ENCODE results near the gene AMOTL1.

The AMOTL1 gene

GRCh38 chr11:94862926-94863880, 95.0 kb downstream of the AMOTL1 start:
- no peaks in the 10 kb centered on the region for H3K4me1 ChIP-seq
- TF ChIP-seq CTCF (IDR thresholded peaks at IDR 0.05; ENCODE audit: low read depth, low read length) = no peak
- H3K4me3 ChIP-seq (ENCODE audit: low read depth, low read length) = no peak overlapping the region
- H3K27me3 ChIP-seq = no peaks in the 10 kb centered on the region
- DNase-seq = no peak
- no peaks in the 10 kb centered on the region for H3K9me3 ChIP-seq
- H3K36me3 ChIP-seq = peaks cover 63% of the 10 kb centered on the region

- no peak for DNase-seq
- Histone ChIP-seq H3K27me3 (no peaks in the 10 kb centered on the region), H3K36me3 (peaks cover 59% of the 10 kb centered on the region), H3K9me3 (no peaks in the 10 kb centered on the region), H3K4me1 (no peaks in the 10 kb centered on the region), H3K4me3 (ENCODE audit: low read depth, low read length) (no peak overlapping the region)
- no peak for TF ChIP-seq CTCF (IDR thresholded peaks at IDR 0.05; ENCODE audit: low read depth, low read length)
Observed at GRCh38 chr11:94864506-94865045, 96.4 kb downstream of the AMOTL1 start.

DNA sequence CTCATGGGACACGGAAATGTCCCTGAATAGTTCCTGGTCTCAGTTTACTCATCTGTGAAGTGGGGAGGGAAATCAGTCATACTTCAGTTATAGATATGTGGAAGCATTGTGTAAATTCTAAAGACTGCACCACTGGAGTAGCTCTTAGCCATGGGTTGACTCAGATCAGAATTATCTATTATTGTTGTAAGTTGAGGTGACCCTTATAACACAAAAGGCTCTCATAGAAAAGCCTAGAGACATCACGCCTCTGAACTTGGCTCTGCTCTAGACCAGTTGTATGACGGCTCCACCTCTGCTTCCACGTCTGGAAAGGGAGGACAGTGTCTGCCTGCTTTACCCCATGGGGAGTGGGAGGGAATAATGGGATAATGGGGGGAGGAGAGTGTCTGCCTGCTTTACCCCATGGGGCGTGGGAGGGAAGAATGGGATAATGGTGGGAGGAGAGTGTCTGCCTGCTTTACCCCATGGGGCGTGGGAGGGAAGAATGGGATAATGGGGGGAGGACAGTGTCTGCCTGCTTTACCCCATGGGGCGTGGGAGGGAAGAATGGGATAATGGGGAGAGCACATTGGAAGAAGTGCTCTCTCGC, 98.2 kb downstream of the AMOTL1 start:
- no peak for TF ChIP-seq CTCF (IDR thresholded peaks at IDR 0.05; ENCODE audit: low read depth, low read length)
- no peak for DNase-seq
- H3K4me1 ChIP-seq = no peaks in the 10 kb centered on the region
- no peaks in the 10 kb centered on the region for H3K9me3 ChIP-seq
- no peaks in the 10 kb centered on the region for H3K27me3 ChIP-seq
- H3K36me3 ChIP-seq = peaks cover 69% of the 10 kb centered on the region
- H3K4me3 ChIP-seq (ENCODE audit: low read depth, low read length) = no peak overlapping the region

DNA sequence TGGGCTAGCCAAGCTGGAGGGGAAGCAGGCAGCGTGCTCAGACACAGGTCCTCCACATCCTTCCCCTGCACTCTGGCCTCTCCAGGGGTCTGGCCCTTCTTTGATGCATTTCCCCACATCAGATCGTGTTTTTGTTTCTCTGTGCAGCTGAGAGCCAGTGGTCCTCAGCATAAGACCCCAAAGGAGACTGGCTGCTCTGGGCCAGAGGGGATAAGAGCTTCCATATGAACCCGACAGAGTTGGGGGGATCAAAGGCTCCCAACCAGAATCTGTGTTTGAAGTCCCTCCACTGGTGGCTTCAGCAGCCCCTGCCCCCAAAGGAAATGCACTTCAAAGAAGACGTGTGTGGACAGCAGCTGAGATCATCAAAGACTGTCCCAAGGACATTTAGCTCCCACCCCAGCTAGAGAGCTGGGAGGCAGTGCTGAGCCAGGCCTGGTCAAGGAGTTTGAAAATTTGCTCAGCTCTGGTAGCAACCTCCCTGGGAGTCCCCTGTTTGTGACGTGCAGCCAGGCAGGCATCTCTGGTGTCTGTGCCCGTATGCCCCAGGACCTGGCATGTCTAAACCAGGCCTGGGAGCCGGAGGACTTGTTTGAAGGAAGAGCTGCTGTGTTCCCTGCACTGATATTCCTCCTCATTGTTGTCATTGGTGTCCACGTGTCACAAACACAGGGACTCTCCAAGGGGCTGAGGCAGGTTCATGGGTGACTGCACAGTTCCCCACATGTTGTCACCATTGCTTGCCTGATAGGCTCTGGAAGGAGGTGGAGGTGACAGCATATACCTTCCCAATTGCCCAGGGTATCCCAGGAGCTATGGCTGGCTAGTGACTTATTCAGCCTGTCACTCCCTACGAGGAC, 99.0 kb downstream of the AMOTL1 start:
- no peak for TF ChIP-seq CTCF (IDR thresholded peaks at IDR 0.05; ENCODE audit: low read depth, low read length)
- H3K4me3 ChIP-seq (ENCODE audit: low read depth, low read length) = no peak overlapping the region
- H3K4me1 ChIP-seq = no peaks in the 10 kb centered on the region
- no peaks in the 10 kb centered on the region for H3K9me3 ChIP-seq
- no peak for DNase-seq
- no peaks in the 10 kb centered on the region for H3K27me3 ChIP-seq
- H3K36me3 ChIP-seq = peaks cover 76% of the 10 kb centered on the region

GRCh38 chr11:94868468-94868867, 100.3 kb downstream of the AMOTL1 start:
- TF ChIP-seq CTCF (IDR thresholded peaks at IDR 0.05; ENCODE audit: low read depth, low read length) = no peak
- H3K4me1 ChIP-seq = no peaks in the 10 kb centered on the region
- H3K36me3 ChIP-seq = peaks cover 85% of the 10 kb centered on the region
- H3K27me3 ChIP-seq = no peaks in the 10 kb centered on the region
- no peak overlapping the region for H3K4me3 ChIP-seq (ENCODE audit: low read depth, low read length)
- no peak for DNase-seq
- no peaks in the 10 kb centered on the region for H3K9me3 ChIP-seq
